H1 (cell line): ENCODE data around the gene TEX264. TPM values are rescaled to one million over a fixed set of nuclear protein-coding genes. Genes with fewer than 3 reads are reported as not detected.

Source experiments
- CTCF ChIA-PET: fragments of 300-600 bp; sonication (Branson Sonifier 250); formaldehyde crosslinking; loops from one replicate; lab custom pipeline; 2021; ENCODE audit not compliant: partially characterized antibody; lab: Charles Lee
- POLR2A ChIA-PET: fragments of 300-600 bp; sonication (Branson Sonifier 250); formaldehyde crosslinking; loops from one replicate; lab custom pipeline; 2021; ENCODE audit warnings: inconsistent platforms; ENCODE audit not compliant: partially characterized antibody; lab: Charles Lee
- DNase-seq, 2 experiments: peaks; one replicate each; pipeline versions ENCODE4 v3.0.0 to v3.0.0-alpha.2; 2010 to 2022; ENCODE audit warnings: low spot score in 2 of 2, low read depth in 1 of 2, mixed read lengths in 1 of 2
- FAIRE-seq: peaks from 2 replicates; lab custom pipeline; 2011; peaks lifted over from hg19 to GRCh38; lab: Jason Lieb, UNC
- H2AFZ ChIP-seq: 2 replicates; pipeline ENCODE4 v1.8.1; 2012; ENCODE audit warnings: low read length, inconsistent platforms
- H2AK5ac ChIP-seq: 2 replicates; pipeline ENCODE4 v1.6.1; 2013; ENCODE audit warnings: low read depth, low read length
- H2BK120ac ChIP-seq: replicated peaks from 2 replicates; pipeline ENCODE3; 2013; ENCODE audit warnings: low read depth, low read length, inconsistent platforms
- H2BK12ac ChIP-seq: 2 replicates; pipeline ENCODE4 v1.6.1; 2013; ENCODE audit warnings: low read depth, low read length
- H2BK15ac ChIP-seq: 2 replicates; pipeline ENCODE4 v1.6.1; 2013; ENCODE audit warnings: low read length
- H2BK20ac ChIP-seq: 2 replicates; pipeline ENCODE4 v1.6.1; 2013; ENCODE audit warnings: low read length
- H2BK5ac ChIP-seq: 2 replicates; pipeline ENCODE4 v1.6.1; 2013; ENCODE audit warnings: low read depth, low read length
- H3K14ac ChIP-seq: 2 replicates; pipeline ENCODE4 v1.6.1; 2013; ENCODE audit warnings: inconsistent platforms; ENCODE audit not compliant: insufficient read length
- H3K18ac ChIP-seq: 2 replicates; pipeline ENCODE4 v1.6.1; 2013; ENCODE audit warnings: low read length; ENCODE audit errors: extremely low read depth
- H3K23ac ChIP-seq: 2 replicates; pipeline ENCODE4 v1.6.1; 2013; ENCODE audit warnings: inconsistent platforms; ENCODE audit not compliant: insufficient read length
- H3K23me2 ChIP-seq: 2 replicates; pipeline ENCODE4 v1.6.1; 2013; ENCODE audit warnings: low read depth, low read length
- H3K27ac ChIP-seq: 2 replicates; pipeline ENCODE4 v1.6.1; 2011; ENCODE audit warnings: low read depth, low read length, inconsistent platforms
- H3K27me3 ChIP-seq, 4 experiments: replicated peaks in 1 of 4; 1 replicate in 1 of 4; 2 replicates in 3 of 4; pipeline versions ENCODE4 v1.6.1 to v1.8.1; 2011 to 2013; ENCODE audit warnings: low read length in 3 of 4, mild to moderate bottlenecking in 3 of 4, inconsistent platforms in 2 of 4, mixed read lengths in 2 of 4, moderate library complexity in 1 of 4; ENCODE audit not compliant: control insufficient read depth in 3 of 4, insufficient read depth in 3 of 4; ENCODE audit errors: extremely low read depth in 1 of 4
- H3K36me3 ChIP-seq, 4 experiments: 2 replicates each; pipeline versions ENCODE4 v1.6.1 to v1.8.1; 2011 to 2013; ENCODE audit warnings: mild to moderate bottlenecking in 4 of 4, low read length in 3 of 4, moderate library complexity in 2 of 4, control low read depth in 1 of 4, inconsistent platforms in 1 of 4; ENCODE audit not compliant: insufficient read depth in 4 of 4, control insufficient read depth in 2 of 4
- H3K4ac ChIP-seq: replicated peaks from 2 replicates; pipeline ENCODE3; 2013; ENCODE audit warnings: low read length, low read depth, mixed read lengths, inconsistent platforms; ENCODE audit not compliant: insufficient read length
- H3K4me1 ChIP-seq, 4 experiments: replicated peaks in 1 of 4; 1 replicate in 1 of 4; 2 replicates in 3 of 4; pipeline versions ENCODE4 v1.6.1 to v1.8.1; 2011 to 2013; ENCODE audit warnings: low read length in 3 of 4, inconsistent platforms in 2 of 4, mixed read lengths in 1 of 4; ENCODE audit not compliant: insufficient read depth in 4 of 4, control insufficient read depth in 3 of 4
- H3K4me2 ChIP-seq, 2 experiments: 2 replicates each; pipeline versions ENCODE4 v1.6.1 to v1.8.1; 2011 to 2013; ENCODE audit warnings: low read depth in 2 of 2, low read length in 2 of 2, control low read depth in 1 of 2, inconsistent platforms in 1 of 2, mild to moderate bottlenecking in 1 of 2; ENCODE audit not compliant: insufficient read depth in 1 of 2
- H3K4me3 ChIP-seq, 4 experiments: fragments of 200-600, 300-600 bp in 1 of 4; sonication (generic), shearing (Covaris generic), sonication (Bioruptor Twin) in 1 of 4; 2 replicates each; pipeline versions ENCODE4 v1.5.1 to v1.8.1; 2011 to 2016; ENCODE audit warnings: low read length in 4 of 4, low read depth in 3 of 4, control low read depth in 2 of 4, inconsistent platforms in 2 of 4, mild to moderate bottlenecking in 2 of 4, mixed read lengths in 1 of 4, moderate library complexity in 1 of 4; ENCODE audit not compliant: insufficient read depth in 2 of 4; ENCODE audit errors: extremely low read depth in 1 of 4
- H3K56ac ChIP-seq: replicated peaks from 2 replicates; pipeline ENCODE3; 2013; ENCODE audit warnings: low read depth, mild to moderate bottlenecking, mixed read lengths, low read length, inconsistent platforms; ENCODE audit not compliant: insufficient read length
- H3K79me1 ChIP-seq: 2 replicates; pipeline ENCODE4 v1.6.1; 2013; ENCODE audit warnings: low read depth, low read length, control low read depth
- H3K79me2 ChIP-seq, 2 experiments: 2 replicates each; pipeline versions ENCODE4 v1.6.1 to v1.8.1; 2012 to 2013; ENCODE audit warnings: low read length in 2 of 2, mild to moderate bottlenecking in 2 of 2, inconsistent platforms in 1 of 2; ENCODE audit not compliant: insufficient read depth in 2 of 2, control insufficient read depth in 1 of 2
- H3K9ac ChIP-seq, 4 experiments: replicated peaks in 1 of 4; 1 replicate in 1 of 4; 2 replicates in 3 of 4; pipeline versions ENCODE4 v1.6.1 to v1.8.1; 2011 to 2013; ENCODE audit warnings: low read depth in 3 of 4, low read length in 3 of 4, control low read depth in 2 of 4, mild to moderate bottlenecking in 2 of 4, moderate library complexity in 2 of 4, inconsistent platforms in 1 of 4; ENCODE audit errors: extremely low read depth in 1 of 4
- H3K9me3 ChIP-seq, 2 experiments: 2 replicates each; pipeline versions ENCODE4 v1.6.1 to v1.8.1; 2012 to 2013; ENCODE audit warnings: mild to moderate bottlenecking in 2 of 2, moderate library complexity in 2 of 2, control low read depth in 1 of 2, inconsistent platforms in 1 of 2, low read depth in 1 of 2, low read length in 1 of 2, mixed read lengths in 1 of 2; ENCODE audit not compliant: insufficient read depth in 2 of 2
- H4K20me1 ChIP-seq, 2 experiments: replicated peaks in 1 of 2; 2 replicates each; pipeline versions ENCODE3 to v1.8.1; 2011 to 2013; ENCODE audit warnings: inconsistent platforms in 2 of 2, low read length in 2 of 2, mild to moderate bottlenecking in 1 of 2; ENCODE audit not compliant: insufficient read depth in 2 of 2, control insufficient read depth in 1 of 2
- H4K5ac ChIP-seq: 2 replicates; pipeline ENCODE4 v1.6.1; 2013; ENCODE audit warnings: low read length, low read depth, mixed read lengths, inconsistent platforms; ENCODE audit not compliant: insufficient read length
- H4K8ac ChIP-seq: 2 replicates; pipeline ENCODE4 v1.8.0; 2013; ENCODE audit warnings: mild to moderate bottlenecking, moderate library complexity, low read length, inconsistent platforms; ENCODE audit not compliant: insufficient read depth; ENCODE audit errors: extremely low read depth
- H4K91ac ChIP-seq: replicated peaks from 2 replicates; pipeline ENCODE3; 2013; ENCODE audit warnings: low read length, mixed read lengths, inconsistent platforms; ENCODE audit not compliant: insufficient read length
- BACH1 ChIP-seq: IDR thresholded peaks from 2 replicates; pipeline ENCODE4 v1.6.1; 2012; ENCODE audit warnings: low read length, improper control_type of control experiment
- EGR1 ChIP-seq: IDR thresholded peaks from 2 replicates; pipeline ENCODE4 v1.6.1; 2011; ENCODE audit warnings: low read depth, low read length, borderline replicate concordance
- EZH2 ChIP-seq: fragments of 200-600 bp; sonication (generic); IDR thresholded peaks from 2 replicates; pipeline ENCODE4 v1.7.1; 2012; ENCODE audit warnings: low read depth, mild to moderate bottlenecking, moderate library complexity, low read length, inconsistent platforms; ENCODE audit not compliant: severe bottlenecking
- KDM5A ChIP-seq: fragments of 200-600 bp; IDR thresholded peaks from 2 replicates; pipeline ENCODE4 v1.7.1; 2012; ENCODE audit warnings: mild to moderate bottlenecking, low read length, inconsistent platforms, mixed read lengths
- PHF8 ChIP-seq: fragments of 200-600 bp; sonication (generic); conservative IDR thresholded peaks from 2 replicates; pipeline ENCODE4 v1.7.1; 2012; ENCODE audit warnings: low read depth, mild to moderate bottlenecking, inconsistent platforms, low read length, moderate library complexity
- POLR2AphosphoS5 ChIP-seq: IDR thresholded peaks from 2 replicates; pipeline ENCODE4 v1.6.1; 2011; ENCODE audit warnings: low read depth, low read length
- POU5F1 ChIP-seq: IDR thresholded peaks from 2 replicates; pipeline ENCODE4 v1.6.1; 2011; ENCODE audit warnings: low read depth, mild to moderate bottlenecking, low read length, moderate library complexity
- RAD21 ChIP-seq, 2 experiments: IDR thresholded peaks in 1 of 2; conservative IDR thresholded peaks in 1 of 2; 2 replicates each; pipeline ENCODE4 v1.6.1; 2011; ENCODE audit warnings: low read depth in 2 of 2, low read length in 2 of 2, improper control_type of control experiment in 1 of 2, inconsistent platforms in 1 of 2, mild to moderate bottlenecking in 1 of 2, moderate library complexity in 1 of 2
- RFX5 ChIP-seq: IDR thresholded peaks from 2 replicates; pipeline ENCODE4 v1.6.1; 2011; ENCODE audit warnings: low read depth, low read length, improper control_type of control experiment, borderline replicate concordance
- SIX5 ChIP-seq: IDR thresholded peaks from 2 replicates; pipeline ENCODE4 v1.6.1; 2011; ENCODE audit warnings: mild to moderate bottlenecking, low read depth, low read length
- SP2 ChIP-seq: IDR thresholded peaks from 2 replicates; pipeline ENCODE4 v1.6.1; 2012; ENCODE audit warnings: mild to moderate bottlenecking, low read length, inconsistent platforms
- WGBS, 2 experiments: shearing (Covaris generic) in 1 of 2; methylation state at CpG; one replicate each; pipeline versions ENCODE4 v1.1.6 to v1.1.7; 2013 to 2015; ENCODE audit warnings: low lambda C conversion rate in 2 of 2, mixed read lengths in 2 of 2, inconsistent platforms in 1 of 2, low coverage in 1 of 2, missing lambda C conversion rate in 1 of 2; ENCODE audit not compliant: insufficient replicate concordance in 2 of 2, insufficient coverage in 1 of 2, insufficient read length in 1 of 2; ENCODE audit errors: extremely low coverage in 1 of 2, missing lambda C conversion rate in 1 of 2; 5-methylcytosine and 5-hydroxymethylcytosine counted together
- polyA plus RNA-seq, 7 experiments: library from polyadenylated mRNA; depleted of rRNA in 3 of 7; stranded (reverse) in 5 of 7; unstranded in 2 of 7; fragments of >200 nt in 5 of 7; fragments of 200-250 nt in 2 of 7; gene quantifications; 1 replicate in 5 of 7; 2 replicates in 1 of 7; 4 replicates in 1 of 7; pipeline versions ENCODE4 v1.2.1 to v1.2.3, GENCODE V29; 2011 to 2013; ENCODE audit warnings: missing spikeins in 2 of 7, mixed read lengths in 2 of 7
- total RNA-seq: library from RNA; stranded (reverse); fragmentation: NEBNext Ultra II Directional; extraction: Animal tissue kit (Norgen Biotek cat#: 25700); gene quantifications from 2 replicates; pipeline ENCODE4 v1.2.1, GENCODE V29; 2021
- TF ChIP-seq, protein P1 (sequence below), 3 experiments: IDR thresholded peaks; 1 replicate in 2 of 3; 2 replicates in 1 of 3; pipeline versions ENCODE4 v1.5.1 to v1.6.1; 2011; ENCODE audit warnings: low read length in 3 of 3, mild to moderate bottlenecking in 3 of 3, inconsistent platforms in 2 of 3, low read depth in 1 of 3, moderate library complexity in 1 of 3; ENCODE audit not compliant: insufficient read depth in 1 of 3; ENCODE audit errors: control extremely low read depth in 1 of 3

Gene TEX264
- total and polyA plus RNA-seq, 2 of the 8 experiments (the other 6 are each of a cell fraction or from before 2014, with no cell fraction given): 11.2 to 35.6 TPM

DNA sequence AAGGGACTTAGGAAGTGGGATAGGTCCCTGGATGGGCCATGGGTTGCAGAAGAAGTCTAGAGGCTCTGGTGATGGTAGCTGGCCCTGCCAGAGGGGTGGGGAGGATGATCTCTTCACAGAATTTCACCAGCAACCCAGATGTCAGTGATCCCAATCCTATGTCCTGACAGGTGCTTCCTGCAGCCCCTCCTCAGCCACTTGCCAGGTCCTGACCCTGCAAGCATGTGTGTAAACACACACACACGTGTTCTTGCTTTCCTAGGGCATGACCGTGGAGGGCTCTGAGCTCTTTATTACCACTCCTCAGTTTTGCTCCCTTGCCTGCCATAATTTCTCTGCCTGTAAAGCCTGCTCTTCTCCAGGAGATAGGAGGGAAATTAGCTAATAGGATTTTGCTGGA, 12.5 kb downstream of the TEX264 start:
- Histone ChIP-seq H3K36me3 (no peaks in the 10 kb centered on the region), H4K91ac (no peak overlapping the region), H3K79me2 (no peaks in the 10 kb centered on the region), H3K27me3 (no peaks in the 10 kb centered on the region), H3K23me2 (no peaks in the 10 kb centered on the region), H4K20me1 (peaks cover 0 to 2% of the 10 kb centered on the region in 2 experiments), H2BK120ac (no peak overlapping the region), H2AFZ (no peak overlapping the region), H3K23ac (no peak overlapping the region), H3K56ac (no peak overlapping the region), H3K4me3 (no peak overlapping the region), H2BK20ac (no peak overlapping the region), H3K4me2 (no peak overlapping the region), H3K9me3 (no peaks in the 10 kb centered on the region), H3K9ac (no peak overlapping the region), H3K14ac (no peak overlapping the region), H3K27ac (no peak overlapping the region), H4K5ac (no peak overlapping the region), H3K4me1 (peaks cover 0 to 9% (median 3%) of the 10 kb centered on the region in 4 experiments; a peak in 3 of 7 replicates), H4K8ac (no peak overlapping the region), H2BK12ac (no peak overlapping the region), H2BK5ac (no peak overlapping the region), H2BK15ac (no peak overlapping the region), H2AK5ac (no peak overlapping the region), H3K79me1 (no peaks in the 10 kb centered on the region; the same call in 1 of the 2 replicates), H3K18ac (no peak overlapping the region), H3K4ac (no peak overlapping the region)
- CTCF ChIA-PET: interaction anchor here (0.8 to 6.4 kb wide), 5 partner anchors 9 to 41 kb away, joined by 3 to 123 read pairs (median 3); partner anchors contain the start of gene TEX264
- POLR2A ChIA-PET: interaction anchor here (0.8 to 1.2 kb wide), 2 partner anchors 12 to 287 kb away, joined by 3 read pairs; no protein-coding TSS in a partner anchor
- FAIRE-seq (no peak), DNase-seq (no peak)
- WGBS, 2 experiments: 83% methylated on average over 2 of the region's 2 CpGs; no CpG with 5 or more reads in 1 of the 2 experiments
- TF ChIP-seq SIX5: no peak
- no peak for TF ChIP-seq EZH2
- no peak for TF ChIP-seq RFX5
- TF ChIP-seq EGR1: no peak
- no peak for TF ChIP-seq RAD21 (IDR thresholded peaks at IDR 0.05 in 1 of 2, conservative IDR thresholded peaks at IDR 0.05 in 1 of 2; ENCODE audit: low read depth in 2 of 2, low read length in 2 of 2)
- no peak for TF ChIP-seq PHF8
- TF ChIP-seq KDM5A: no peak
- no peak for TF ChIP-seq POU5F1
- no peak for TF ChIP-seq POLR2AphosphoS5
- TF ChIP-seq SP2: no peak
- TF ChIP-seq, protein P1, sequence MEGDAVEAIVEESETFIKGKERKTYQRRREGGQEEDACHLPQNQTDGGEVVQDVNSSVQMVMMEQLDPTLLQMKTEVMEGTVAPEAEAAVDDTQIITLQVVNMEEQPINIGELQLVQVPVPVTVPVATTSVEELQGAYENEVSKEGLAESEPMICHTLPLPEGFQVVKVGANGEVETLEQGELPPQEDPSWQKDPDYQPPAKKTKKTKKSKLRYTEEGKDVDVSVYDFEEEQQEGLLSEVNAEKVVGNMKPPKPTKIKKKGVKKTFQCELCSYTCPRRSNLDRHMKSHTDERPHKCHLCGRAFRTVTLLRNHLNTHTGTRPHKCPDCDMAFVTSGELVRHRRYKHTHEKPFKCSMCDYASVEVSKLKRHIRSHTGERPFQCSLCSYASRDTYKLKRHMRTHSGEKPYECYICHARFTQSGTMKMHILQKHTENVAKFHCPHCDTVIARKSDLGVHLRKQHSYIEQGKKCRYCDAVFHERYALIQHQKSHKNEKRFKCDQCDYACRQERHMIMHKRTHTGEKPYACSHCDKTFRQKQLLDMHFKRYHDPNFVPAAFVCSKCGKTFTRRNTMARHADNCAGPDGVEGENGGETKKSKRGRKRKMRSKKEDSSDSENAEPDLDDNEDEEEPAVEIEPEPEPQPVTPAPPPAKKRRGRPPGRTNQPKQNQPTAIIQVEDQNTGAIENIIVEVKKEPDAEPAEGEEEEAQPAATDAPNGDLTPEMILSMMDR (IDR thresholded peaks at IDR 0.05; ENCODE audit: control extremely low read depth in 1 of 3, insufficient read depth in 1 of 3, low read depth in 1 of 3, low read length in 3 of 3): no peak
- TF ChIP-seq BACH1: no peak
